Choroid plexus epithelial cell (primary cell): ENCODE results near the gene UAP1L1.

Experiments
- DNase-seq: peaks from one replicate; pipeline ENCODE4 v3.0.0-alpha.2; 2010; ENCODE audit warnings: low read depth
- H3K4me3 ChIP-seq: 2 replicates; pipeline ENCODE4 v1.5.1; 2011; ENCODE audit warnings: low read depth, mild to moderate bottlenecking, control low read depth, low read length, moderate library complexity
- TF ChIP-seq, protein P1 (sequence below): conservative IDR thresholded peaks from 2 replicates; pipeline ENCODE4 v1.5.1; 2011; ENCODE audit warnings: low read depth, mild to moderate bottlenecking, control low read depth, inconsistent platforms, low read length, moderate library complexity

The UAP1L1 gene

DNA sequence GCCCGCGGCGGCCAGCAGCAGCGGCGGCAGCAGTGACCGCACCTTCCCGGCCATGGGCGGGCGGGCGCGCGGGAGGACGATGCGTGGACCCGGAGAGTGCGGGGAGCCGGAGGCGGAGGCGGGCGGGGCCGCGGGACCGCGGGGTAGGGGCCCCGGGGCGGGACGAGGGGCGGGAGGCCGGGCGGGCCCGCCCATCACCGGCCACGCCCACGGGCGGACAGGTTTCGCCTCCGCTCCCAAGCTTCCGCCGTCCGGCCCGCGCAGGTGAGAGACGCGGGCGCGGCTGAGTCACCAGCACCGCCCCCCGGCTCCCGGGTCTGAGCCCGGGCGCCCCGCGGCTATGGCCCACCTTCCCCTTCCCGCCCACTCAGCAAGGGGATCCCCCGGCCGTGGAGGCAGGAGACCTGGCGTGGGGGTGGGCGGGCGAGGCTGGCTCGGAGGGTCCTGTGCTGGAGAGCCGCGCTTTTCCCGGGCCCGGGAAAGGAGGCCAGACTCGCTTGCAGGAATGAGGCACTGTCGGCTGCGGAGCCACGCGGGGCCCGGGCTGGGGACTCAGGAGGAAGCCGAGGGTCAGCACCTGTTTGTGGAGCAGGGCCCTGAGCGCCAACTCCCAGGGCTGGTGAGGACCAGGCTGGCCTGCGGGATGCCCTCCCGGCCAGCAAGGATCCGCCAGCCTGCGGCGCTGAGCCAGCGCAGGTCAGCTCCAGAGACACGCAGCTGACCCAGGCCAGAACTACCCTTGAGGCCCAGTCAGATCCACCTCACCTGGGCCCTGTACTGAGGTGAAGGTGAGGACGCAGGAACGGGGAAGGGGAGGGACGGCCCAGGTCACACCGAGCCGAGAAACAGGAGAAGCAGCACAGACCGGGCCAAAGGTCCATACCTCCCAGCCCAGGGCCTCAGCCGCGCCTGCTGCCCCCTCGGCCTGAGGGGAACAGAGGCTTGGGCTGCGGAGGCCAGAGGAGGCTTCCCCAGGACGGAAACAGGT lies 23.1 kb upstream of the UAP1L1 start, which contains the start of gene ENTPD2:
TSS of gene ENTPD2 (minus strand) at position 118 of the 988 bp plus-strand sequence. CDS start at position 54, 64 bp downstream.
- TF ChIP-seq, protein P1, sequence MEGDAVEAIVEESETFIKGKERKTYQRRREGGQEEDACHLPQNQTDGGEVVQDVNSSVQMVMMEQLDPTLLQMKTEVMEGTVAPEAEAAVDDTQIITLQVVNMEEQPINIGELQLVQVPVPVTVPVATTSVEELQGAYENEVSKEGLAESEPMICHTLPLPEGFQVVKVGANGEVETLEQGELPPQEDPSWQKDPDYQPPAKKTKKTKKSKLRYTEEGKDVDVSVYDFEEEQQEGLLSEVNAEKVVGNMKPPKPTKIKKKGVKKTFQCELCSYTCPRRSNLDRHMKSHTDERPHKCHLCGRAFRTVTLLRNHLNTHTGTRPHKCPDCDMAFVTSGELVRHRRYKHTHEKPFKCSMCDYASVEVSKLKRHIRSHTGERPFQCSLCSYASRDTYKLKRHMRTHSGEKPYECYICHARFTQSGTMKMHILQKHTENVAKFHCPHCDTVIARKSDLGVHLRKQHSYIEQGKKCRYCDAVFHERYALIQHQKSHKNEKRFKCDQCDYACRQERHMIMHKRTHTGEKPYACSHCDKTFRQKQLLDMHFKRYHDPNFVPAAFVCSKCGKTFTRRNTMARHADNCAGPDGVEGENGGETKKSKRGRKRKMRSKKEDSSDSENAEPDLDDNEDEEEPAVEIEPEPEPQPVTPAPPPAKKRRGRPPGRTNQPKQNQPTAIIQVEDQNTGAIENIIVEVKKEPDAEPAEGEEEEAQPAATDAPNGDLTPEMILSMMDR = no peak
- no peak for DNase-seq
- H3K4me3 ChIP-seq = no peak within 1 kb of the TSS

DNA sequence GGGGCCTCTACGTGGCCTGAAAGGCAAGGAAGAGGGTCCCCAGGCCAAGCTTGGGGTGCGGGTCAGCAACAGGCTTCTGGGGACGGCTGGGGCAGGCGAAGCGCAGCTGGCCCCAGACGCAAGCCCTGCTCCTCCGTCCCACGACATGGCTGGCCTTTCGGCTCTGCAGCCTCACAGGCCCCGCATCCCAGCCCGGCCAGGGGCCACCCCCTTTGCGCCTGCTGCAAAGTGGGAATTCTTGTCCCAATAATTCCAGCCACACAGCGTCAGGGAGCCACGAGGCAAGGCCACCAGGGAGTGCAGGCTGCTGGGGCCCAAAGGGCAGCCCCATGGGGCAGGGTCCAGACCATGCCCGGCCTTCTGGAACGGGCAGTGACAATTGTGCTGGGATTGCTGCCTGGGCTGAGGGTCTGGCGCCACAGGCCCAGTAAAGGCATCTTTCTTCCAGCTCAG lies 22.4 kb upstream of the UAP1L1 start:
- DNase-seq = no peak
- TF ChIP-seq, protein P1 = no peak
- H3K4me3 ChIP-seq = no peak overlapping the region

DNA sequence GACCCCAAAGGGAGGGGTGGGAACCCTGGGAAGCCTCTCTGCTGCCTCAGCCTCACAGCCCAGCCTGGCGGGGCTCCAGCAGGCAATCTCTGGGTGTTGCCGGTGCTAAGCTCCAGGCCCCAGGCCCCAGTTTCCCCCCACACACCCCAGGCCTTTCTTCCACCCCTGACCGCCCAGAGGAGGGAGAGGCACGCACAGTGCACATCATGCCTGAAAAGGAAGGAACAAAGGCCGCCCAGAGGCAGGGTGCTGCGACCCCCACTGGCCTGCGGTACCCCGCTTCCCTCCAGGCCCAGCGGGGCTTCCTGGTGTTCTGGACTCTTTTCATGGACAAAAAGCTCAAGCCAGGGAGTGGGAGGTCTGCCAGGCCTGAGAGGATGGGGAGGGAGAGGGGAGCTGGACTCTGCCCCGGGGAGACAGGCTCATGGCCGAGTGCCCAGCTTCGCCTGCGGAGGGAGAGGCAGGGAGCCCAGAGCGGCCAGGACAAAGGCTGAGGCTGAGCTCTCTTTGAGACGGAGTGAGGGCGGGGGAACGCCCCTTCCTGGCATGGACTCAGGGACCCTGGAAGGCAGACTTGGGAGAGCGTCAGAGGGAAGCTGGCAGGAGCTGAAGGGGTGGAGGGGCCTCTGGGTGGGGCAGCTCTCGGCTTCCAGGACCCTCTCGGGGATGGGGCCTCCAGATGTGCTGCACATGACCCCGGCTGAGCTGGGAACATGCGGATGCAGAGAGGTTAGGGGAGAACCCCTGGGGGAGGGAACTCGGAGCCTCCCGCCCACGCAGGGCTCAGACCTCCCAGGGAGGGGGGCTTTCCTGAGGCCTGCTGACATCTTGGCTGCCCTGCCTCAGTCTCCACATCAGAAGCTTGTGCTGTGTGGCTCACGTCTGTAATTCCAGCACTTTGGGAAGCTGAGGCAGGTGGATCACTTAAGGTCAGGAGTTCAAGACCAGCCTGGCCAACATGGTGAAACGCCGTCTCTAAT lies 21.6 kb upstream of the UAP1L1 start:
- TF ChIP-seq, protein P1 = no peak
- H3K4me3 ChIP-seq = no peak overlapping the region
- peak; percentile 68 for DNase-seq

- no peak overlapping the region for H3K4me3 ChIP-seq
- DNase-seq = no peak
- TF ChIP-seq, protein P1 = no peak
Measured at GRCh38 chr9:137056739-137057415, 20.4 kb upstream of the UAP1L1 start.

DNA sequence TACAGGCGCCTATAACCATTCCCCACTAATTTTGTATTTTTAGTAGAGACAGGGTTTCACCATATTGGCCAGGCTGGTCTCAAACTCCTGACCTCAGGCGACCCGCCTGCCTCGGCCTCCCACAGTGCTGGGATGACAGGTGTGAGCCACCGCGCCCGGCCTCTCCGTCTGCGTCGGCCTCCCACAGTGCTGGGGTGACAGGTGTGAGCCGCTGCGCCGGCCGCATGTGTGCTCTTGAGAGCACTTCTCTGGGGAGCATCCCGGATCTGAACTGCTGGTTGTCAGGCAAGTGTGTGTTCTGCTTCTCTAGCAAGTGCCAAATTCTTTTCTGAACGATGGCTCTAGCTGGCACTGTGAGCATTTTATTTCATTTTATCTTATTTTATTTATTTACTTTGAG lies 19.8 kb upstream of the UAP1L1 start:
- DNase-seq = no peak
- no peak overlapping the region for H3K4me3 ChIP-seq
- TF ChIP-seq, protein P1 = no peak

DNA sequence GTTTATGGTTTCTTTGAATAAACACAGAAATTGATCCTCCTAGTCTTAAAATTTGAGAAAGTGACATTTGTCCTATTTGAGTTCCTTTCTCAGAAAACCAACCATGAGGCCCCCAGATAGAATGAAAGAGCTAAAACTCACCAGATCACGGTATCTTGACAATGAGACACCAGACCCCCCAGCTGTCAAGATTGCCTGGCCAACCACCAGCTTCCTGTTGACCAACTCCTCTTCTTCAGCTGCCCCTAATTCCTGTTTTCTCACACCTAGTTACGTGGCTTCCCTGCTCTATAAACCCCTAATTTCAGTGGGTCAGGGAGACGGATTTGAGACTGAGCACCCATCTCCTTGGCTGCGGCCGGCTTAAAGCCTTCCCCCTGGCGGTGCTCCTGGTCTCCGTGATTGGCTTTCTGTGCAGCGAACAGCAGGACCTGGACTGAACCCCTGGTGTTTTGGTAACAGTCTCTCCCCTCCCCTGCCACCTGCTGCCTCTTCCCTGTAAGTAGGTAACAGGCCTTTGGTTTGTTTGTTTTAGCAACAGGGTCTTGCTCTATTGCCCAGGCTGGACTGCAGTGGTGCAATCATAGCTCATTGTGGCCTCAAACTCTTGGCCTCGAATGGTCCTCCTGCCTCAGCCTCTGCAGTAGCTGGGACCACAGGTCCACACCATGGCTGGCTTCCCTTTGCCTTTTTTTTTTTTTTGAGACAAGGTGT lies 18.6 kb upstream of the UAP1L1 start:
- H3K4me3 ChIP-seq = no peak overlapping the region
- DNase-seq = no peak
- TF ChIP-seq, protein P1 = no peak
